Measurements from ENCODE around the gene ZNF772. TPM values are rescaled to one million over a fixed set of nuclear protein-coding genes. Genes with fewer than 3 reads are reported as not detected.

The ZNF772 gene
- total and polyA plus RNA-seq, 2 donors (not counting 1 experiment from before 2014, with no cell fraction given): 7.5 to 29.7 TPM

- H3K27me3 ChIP-seq (ENCODE audit: control insufficient read depth, insufficient read depth, low read length): no peaks in the 10 kb centered on the region
- DNase-seq (ENCODE audit: low read depth in 2 of 2): no peak
- H2AFZ ChIP-seq (ENCODE audit: low read length): no peak overlapping the region
- no peak overlapping the region for H3K27ac ChIP-seq (ENCODE audit: insufficient read depth, low read length)
- peaks cover 2% of the 10 kb centered on the region for H3K79me2 ChIP-seq (ENCODE audit: control insufficient read depth, insufficient read depth, low read length)
- H3K9ac ChIP-seq (ENCODE audit: insufficient read depth, low read length): no peak overlapping the region
- no peak for TF ChIP-seq CTCF (conservative IDR thresholded peaks at IDR 0.05 in 1 of 2, IDR thresholded peaks at IDR 0.05 in 1 of 2; ENCODE audit: low read depth in 1 of 2, low read length in 2 of 2)
- no peak for TF ChIP-seq EZH2 (IDR thresholded peaks at IDR 0.05; ENCODE audit: low read length, missing control alignments)
- no peaks in the 10 kb centered on the region for H3K4me1 ChIP-seq (ENCODE audit: control insufficient read depth, extremely low read depth, insufficient read depth, low read length)
- peaks cover 13% of the 10 kb centered on the region for H3K36me3 ChIP-seq (ENCODE audit: control insufficient read depth, insufficient read depth, low read length)
- no peak overlapping the region for H3K4me3 ChIP-seq (replicated peaks in 1 of 4; ENCODE audit: control extremely low read depth in 1 of 4, insufficient read depth in 1 of 4, low read depth in 3 of 4, low read length in 4 of 4)
- peaks cover 4% of the 10 kb centered on the region for H3K9me3 ChIP-seq (ENCODE audit: control insufficient read depth, insufficient read depth, low read depth, low read length)
- H3K4me2 ChIP-seq (ENCODE audit: extremely low read depth, insufficient read depth, low read length): no peak overlapping the region
- no peaks in the 10 kb centered on the region for H4K20me1 ChIP-seq (ENCODE audit: control insufficient read depth, extremely low read depth, insufficient read depth, low read length)
Measured at GRCh38 chr19:57421037-57421436, 56.3 kb downstream of the ZNF772 start.

DNA sequence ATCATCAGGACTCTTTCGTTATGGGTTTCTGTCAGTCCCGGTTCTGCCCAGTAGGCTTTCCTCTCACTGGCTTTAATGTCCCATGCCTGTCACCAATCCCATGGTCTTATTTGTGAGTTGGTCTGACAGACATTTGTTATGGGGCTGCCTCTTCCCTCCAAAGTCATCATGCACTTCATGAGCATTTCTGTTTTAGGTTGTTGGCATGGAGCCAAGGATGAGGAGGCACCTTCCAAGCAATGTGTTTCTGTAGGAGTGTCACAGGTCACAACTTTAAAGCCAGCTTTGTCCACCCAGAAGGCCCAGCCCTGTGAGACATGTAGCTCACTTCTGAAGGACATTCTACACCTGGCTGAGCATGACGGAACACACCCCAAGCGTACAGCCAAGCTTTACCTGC, 57.9 kb downstream of the ZNF772 start:
- no peak overlapping the region for H2AFZ ChIP-seq (ENCODE audit: low read length)
- H3K27ac ChIP-seq (ENCODE audit: insufficient read depth, low read length): no peak overlapping the region
- H3K9ac ChIP-seq (ENCODE audit: insufficient read depth, low read length): no peak overlapping the region
- DNase-seq (ENCODE audit: low read depth in 2 of 2): no peak
- H3K27me3 ChIP-seq (ENCODE audit: control insufficient read depth, insufficient read depth, low read length): no peaks in the 10 kb centered on the region
- no peak overlapping the region for H3K4me2 ChIP-seq (ENCODE audit: extremely low read depth, insufficient read depth, low read length)
- H3K79me2 ChIP-seq (ENCODE audit: control insufficient read depth, insufficient read depth, low read length): peaks cover 2% of the 10 kb centered on the region
- no peak for TF ChIP-seq CTCF (conservative IDR thresholded peaks at IDR 0.05 in 1 of 2, IDR thresholded peaks at IDR 0.05 in 1 of 2; ENCODE audit: low read depth in 1 of 2, low read length in 2 of 2)
- no peak for TF ChIP-seq EZH2 (IDR thresholded peaks at IDR 0.05; ENCODE audit: low read length, missing control alignments)
- H3K36me3 ChIP-seq (ENCODE audit: control insufficient read depth, insufficient read depth, low read length): peaks cover 13% of the 10 kb centered on the region
- no peaks in the 10 kb centered on the region for H3K4me1 ChIP-seq (ENCODE audit: control insufficient read depth, extremely low read depth, insufficient read depth, low read length)
- H4K20me1 ChIP-seq (ENCODE audit: control insufficient read depth, extremely low read depth, insufficient read depth, low read length): no peaks in the 10 kb centered on the region
- H3K4me3 ChIP-seq (replicated peaks in 1 of 4; ENCODE audit: control extremely low read depth in 1 of 4, insufficient read depth in 1 of 4, low read depth in 3 of 4, low read length in 4 of 4): no peak overlapping the region
- H3K9me3 ChIP-seq (ENCODE audit: control insufficient read depth, insufficient read depth, low read depth, low read length): peaks cover 4% of the 10 kb centered on the region

Other genes starting within 250 kb of the ZNF772 start
- 0.50 and 0.77 TPM in 2 replicates for gene AURKC, start 246.5 kb downstream of the ZNF772 start, total RNA-seq
- 0.59 and 1.4 TPM in 2 replicates for gene AURKC, start 246.5 kb downstream of the ZNF772 start, polyA plus RNA-seq
- 33.4 and 40.6 TPM in 2 replicates for gene ZNF805, start 236.9 kb downstream of the ZNF772 start, total RNA-seq
- gene ZNF805, start 236.9 kb downstream of the ZNF772 start, polyA plus RNA-seq: 5.6 and 8.1 TPM in 2 replicates
- gene ZNF460, start 197.1 kb downstream of the ZNF772 start, total RNA-seq: 78.1 and 80.9 TPM in 2 replicates
- 7.2 and 13.1 TPM in 2 replicates for gene ZNF460, start 197.1 kb downstream of the ZNF772 start, polyA plus RNA-seq
- 10.5 and 12.9 TPM in 2 replicates for gene ZNF543, start 157.1 kb downstream of the ZNF772 start, total RNA-seq
- 2.8 and 3.0 TPM in 2 replicates for gene ZNF543, start 157.1 kb downstream of the ZNF772 start, polyA plus RNA-seq
- 11.6 and 13.7 TPM in 2 replicates for gene ZNF304, start 126.3 kb downstream of the ZNF772 start, total RNA-seq
- gene ZNF304, start 126.3 kb downstream of the ZNF772 start, polyA plus RNA-seq: 6.2 and 7.3 TPM in 2 replicates
- 9.8 and 13.4 TPM in 2 replicates for gene TRAPPC2B, start 114.0 kb downstream of the ZNF772 start, total RNA-seq
- gene TRAPPC2B, start 114.0 kb downstream of the ZNF772 start, polyA plus RNA-seq: 14.0 and 16.5 TPM in 2 replicates
- 4.6 and 6.1 TPM in 2 replicates for gene ZNF547, start 114.0 kb downstream of the ZNF772 start, total RNA-seq
- gene ZNF547, start 114.0 kb downstream of the ZNF772 start, polyA plus RNA-seq: 1.8 and 2.7 TPM in 2 replicates
- 21.1 and 23.9 TPM in 2 replicates for gene ZNF548, start 87.7 kb downstream of the ZNF772 start, total RNA-seq
- 8.8 and 12.0 TPM in 2 replicates for gene ZNF548, start 87.7 kb downstream of the ZNF772 start, polyA plus RNA-seq
- 12.3 and 15.2 TPM in 2 replicates for gene ZNF17, start 66.4 kb downstream of the ZNF772 start, total RNA-seq
- gene ZNF17, start 66.4 kb downstream of the ZNF772 start, polyA plus RNA-seq: 5.2 and 6.8 TPM in 2 replicates
- gene ZNF749, start 42.2 kb downstream of the ZNF772 start, total RNA-seq: 10.4 and 11.0 TPM in 2 replicates
- 4.7 and 5.4 TPM in 2 replicates for gene ZNF749, start 42.2 kb downstream of the ZNF772 start, polyA plus RNA-seq
- 0.26 and 0.50 TPM in 2 replicates for gene VN1R1, start 20.4 kb downstream of the ZNF772 start, total RNA-seq
- 0.17 and 0.26 TPM in 2 replicates for gene VN1R1, start 20.4 kb downstream of the ZNF772 start, polyA plus RNA-seq
- gene ZNF419, start 10.2 kb upstream of the ZNF772 start, total RNA-seq: 13.6 and 20.3 TPM in 2 replicates
- gene ZNF419, start 10.2 kb upstream of the ZNF772 start, polyA plus RNA-seq: 4.6 and 8.9 TPM in 2 replicates
- gene ZNF773, start 22.4 kb upstream of the ZNF772 start, total RNA-seq: 20.8 and 39.8 TPM in 2 replicates
- gene ZNF773, start 22.4 kb upstream of the ZNF772 start, polyA plus RNA-seq: 6.8 and 9.4 TPM in 2 replicates
- 6.7 and 7.8 TPM in 2 replicates for gene ZNF549, start 49.8 kb upstream of the ZNF772 start, total RNA-seq
- 3.9 and 4.8 TPM in 2 replicates for gene ZNF549, start 49.8 kb upstream of the ZNF772 start, polyA plus RNA-seq
- gene ZNF550, start 82.3 kb upstream of the ZNF772 start, total RNA-seq: 6.9 and 8.6 TPM in 2 replicates
- 4.2 and 5.7 TPM in 2 replicates for gene ZNF550, start 82.3 kb upstream of the ZNF772 start, polyA plus RNA-seq
- gene ZNF416, start 101.3 kb upstream of the ZNF772 start, total RNA-seq: 6.9 and 9.2 TPM in 2 replicates
- gene ZNF416, start 101.3 kb upstream of the ZNF772 start, polyA plus RNA-seq: 3.9 and 4.5 TPM in 2 replicates
- gene ZIK1, start 106.6 kb upstream of the ZNF772 start, total RNA-seq: 7.1 and 7.2 TPM in 2 replicates
- 3.9 and 5.3 TPM in 2 replicates for gene ZIK1, start 106.6 kb upstream of the ZNF772 start, polyA plus RNA-seq
- gene ZNF530, start 122.3 kb upstream of the ZNF772 start, total RNA-seq: 2.5 and 2.8 TPM in 2 replicates
- gene ZNF530, start 122.3 kb upstream of the ZNF772 start, polyA plus RNA-seq: 1.6 and 2.5 TPM in 2 replicates
- gene ZNF134, start 136.7 kb upstream of the ZNF772 start, total RNA-seq: 22.9 and 30.6 TPM in 2 replicates
- 9.2 and 11.7 TPM in 2 replicates for gene ZNF134, start 136.7 kb upstream of the ZNF772 start, polyA plus RNA-seq
- 11.6 and 16.8 TPM in 2 replicates for gene ZNF211, start 155.6 kb upstream of the ZNF772 start, total RNA-seq
- gene ZNF211, start 155.6 kb upstream of the ZNF772 start, polyA plus RNA-seq: 5.3 and 9.1 TPM in 2 replicates
- not detected in 2 replicates for gene ZSCAN4, start 191.4 kb upstream of the ZNF772 start, total RNA-seq
- not detected in 2 replicates for gene ZSCAN4, start 191.4 kb upstream of the ZNF772 start, polyA plus RNA-seq
- gene ZNF551, start 204.4 kb upstream of the ZNF772 start, total RNA-seq: 4.8 and 4.9 TPM in 2 replicates
- 3.7 and 4.8 TPM in 2 replicates for gene ZNF551, start 204.4 kb upstream of the ZNF772 start, polyA plus RNA-seq
- gene ZNF154, start 231.6 kb upstream of the ZNF772 start, total RNA-seq: 3.3 and 6.3 TPM in 2 replicates
- 1.8 and 2.7 TPM in 2 replicates for gene ZNF154, start 231.6 kb upstream of the ZNF772 start, polyA plus RNA-seq

Measured in fibroblast of lung (primary cell).